Right ventricle myocardium inferior (tissue), 1 donor: ENCODE measurements around the gene KRTAP5-1. TPM values are rescaled to one million over a fixed set of nuclear protein-coding genes. Genes with fewer than 3 reads are reported as not detected.
A peak's percentile ranks its signal among the peaks of the same experiment; 100 is the strongest.

Experiments used
- ATAC-seq: fragments of 200-7000 bp; cut with Tn5 transposase; one replicate; pipeline ENCODE4 v1.9.1; 2020; ENCODE audit warnings: mild to moderate bottlenecking, moderate library complexity
- DNase-seq: peaks from one replicate; pipeline ENCODE4 v3.0.0; 2021; ENCODE audit errors: missing footprints
- intact Hi-C: fragments of 100-400 bp; cut with DNase I; formaldehyde crosslinking; loops from one replicate; pipeline ENCODE4 v1.11.0; 2022
- total RNA-seq: library from RNA; stranded (reverse); fragmentation: NEBNext Ultra II Directional; extraction: Animal tissue kit (Norgen Biotek cat#: 25700); gene quantifications from one replicate; pipeline ENCODE4 v1.2.1, GENCODE V29; 2021
- donor health status: DM: no; HTN: yes; CAD: no; lungs with severe emphysema.

Gene KRTAP5-1
- total RNA-seq, 1 donor from 2014 or later, result not detected

GRCh38 chr11:1564535-1565172, 20.4 kb downstream of the KRTAP5-1 start:
- peak; percentile 26 for ATAC-seq
- DNase-seq, result peak; percentile 69
- intact Hi-C loops, result no loop called here

DNA sequence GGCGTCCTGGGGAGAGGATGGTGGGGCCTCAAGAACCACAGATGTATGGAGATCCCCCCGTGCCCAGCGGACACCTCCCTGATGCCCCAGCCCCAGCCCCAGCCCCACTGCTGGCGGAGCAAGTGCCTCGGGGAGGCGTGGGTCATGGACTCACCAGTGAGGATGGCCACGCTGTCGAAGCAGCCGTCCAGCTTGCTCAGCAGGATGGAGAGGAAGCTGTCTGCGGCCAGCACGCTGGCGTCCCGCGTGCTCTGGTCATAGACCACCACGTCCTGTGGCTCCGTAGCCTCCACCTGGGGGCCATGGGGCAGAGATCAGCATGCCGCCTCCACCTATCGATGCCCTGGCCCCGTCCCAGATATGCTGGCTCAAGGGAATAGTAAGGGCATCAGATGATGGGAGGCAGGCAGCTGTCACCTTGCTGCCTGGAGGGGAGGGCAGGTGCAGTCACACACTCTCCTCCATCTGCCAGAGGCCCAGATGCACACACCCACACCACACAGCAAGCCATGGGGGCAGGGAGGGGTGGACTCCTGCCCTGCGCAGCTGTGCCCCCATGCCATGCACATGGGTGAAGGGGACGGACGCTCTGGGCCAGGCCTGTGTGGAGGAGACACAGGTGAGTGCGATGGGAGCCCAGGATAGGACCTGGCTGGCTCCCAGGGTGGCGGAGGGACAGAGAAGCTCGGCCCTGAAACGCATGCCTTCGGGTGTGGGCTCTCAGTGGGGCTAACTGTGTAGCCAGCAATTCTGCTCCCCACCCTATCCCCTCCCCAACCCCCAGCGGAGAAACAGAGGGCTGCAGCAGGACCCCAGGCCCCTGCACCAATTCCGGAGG, 21.2 kb downstream of the KRTAP5-1 start:
- ATAC-seq (no peak), DNase-seq (peak; percentile 53)
- intact Hi-C loops, result no loop called here

GRCh38 chr11:1563149-1563638, 21.9 kb downstream of the KRTAP5-1 start:
- intact Hi-C loops, result no loop called here
- DNase-seq (no peak), ATAC-seq (no peak)

DNA sequence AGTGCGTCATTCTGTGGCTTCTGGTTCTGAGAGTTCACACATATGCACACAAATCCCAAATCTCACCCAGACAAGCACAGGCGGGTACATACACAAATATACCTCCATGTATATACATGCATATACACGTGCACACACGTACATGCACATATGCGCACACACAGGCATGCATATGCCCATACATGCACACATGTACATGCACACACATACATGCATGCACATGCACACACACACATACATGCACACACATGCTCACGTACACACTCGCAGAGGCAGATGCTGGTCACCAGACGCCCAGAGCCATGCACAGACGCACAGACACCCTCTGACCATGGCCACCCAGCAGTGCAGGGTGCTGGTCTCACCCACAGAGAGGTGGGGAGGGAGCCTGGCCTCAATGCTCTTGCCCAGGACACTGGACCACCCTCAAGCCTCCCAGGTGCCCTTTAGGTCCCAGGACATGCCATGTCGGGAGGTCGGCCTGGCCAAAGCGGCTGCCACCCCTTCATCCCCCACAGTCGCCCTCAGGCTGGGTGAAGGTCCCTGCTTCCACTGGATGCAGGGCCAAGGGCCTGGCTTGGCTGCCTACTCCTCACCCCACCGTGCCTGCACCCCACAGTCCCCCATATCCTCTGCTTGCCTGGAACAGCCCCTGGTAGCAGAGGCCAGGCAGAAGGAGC, 22.5 kb downstream of the KRTAP5-1 start:
- intact Hi-C loops, result no loop called here
- no peak for ATAC-seq
- no peak for DNase-seq

- no peak for ATAC-seq
- no peak for DNase-seq
- intact Hi-C loops, result no loop called here
Measured at GRCh38 chr11:1561955-1562354, 23.1 kb downstream of the KRTAP5-1 start.

GRCh38 chr11:1561266-1561665, 23.8 kb downstream of the KRTAP5-1 start:
- intact Hi-C loops, result no loop called here
- no peak for ATAC-seq
- DNase-seq, result no peak

DNA sequence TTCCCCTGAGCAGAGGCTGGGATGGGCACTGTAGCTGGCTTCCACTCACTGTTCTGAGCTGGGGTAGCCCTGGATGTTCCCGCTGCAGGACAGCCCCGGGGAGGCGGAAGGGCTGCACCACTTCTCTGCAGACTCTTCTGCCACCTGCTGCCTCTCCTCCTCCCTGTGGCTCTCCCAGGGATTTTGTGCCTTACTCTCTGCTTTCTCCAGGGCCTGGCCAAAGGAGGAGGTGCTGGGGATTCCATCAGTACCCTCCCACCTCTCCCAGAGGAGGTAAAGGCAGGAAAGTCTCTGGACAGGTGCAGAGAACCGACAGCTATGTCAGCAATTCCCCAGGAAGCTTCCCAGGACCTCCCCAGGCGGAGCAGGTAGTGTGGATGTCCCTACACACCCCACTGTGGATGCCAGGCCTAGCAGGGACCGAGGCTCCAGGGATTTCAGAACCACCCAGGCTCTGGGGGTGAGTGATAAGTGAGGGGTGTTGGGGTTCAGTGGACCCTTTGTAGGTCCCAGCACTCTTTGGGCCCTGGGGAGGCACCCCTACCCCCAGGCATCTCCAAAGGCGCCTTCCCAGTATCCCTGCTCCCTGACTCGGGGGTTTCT, 24.3 kb downstream of the KRTAP5-1 start:
- peak; percentile 54 for DNase-seq
- no peak for ATAC-seq
- intact Hi-C loops, result no loop called here

GRCh38 chr11:1560002-1560648, 25.0 kb downstream of the KRTAP5-1 start:
- ATAC-seq (no peak), DNase-seq (peak; percentile 67)
- intact Hi-C loops, result no loop called here

- intact Hi-C loops, result loop anchor here (2.0 kb wide), 1 partner anchor 13 kb away; the partner anchor contains the start of gene DUSP8
- DNase-seq, result peak; percentile 93
- peak; percentile 86 for ATAC-seq
Measured at GRCh38 chr11:1559111-1559951, 25.8 kb downstream of the KRTAP5-1 start.

- ATAC-seq (no peak), DNase-seq (peak; percentile 37)
- intact Hi-C loops, result loop anchor here (2.0 kb wide), 1 partner anchor 14 kb away; the partner anchor contains the start of gene DUSP8
Measured at GRCh38 chr11:1558775-1559110, 26.3 kb downstream of the KRTAP5-1 start.

GRCh38 chr11:1557904-1558774, 26.9 kb downstream of the KRTAP5-1 start:
- intact Hi-C loops, result loop anchor here (2.0 kb wide), 1 partner anchor 15 kb away; the partner anchor contains the start of gene DUSP8
- ATAC-seq (peak; percentile 30), DNase-seq (peak; percentile 62)

- no peak for ATAC-seq
- peak; percentile 63 for DNase-seq
- intact Hi-C loops, result no loop called here
Measured at GRCh38 chr11:1557051-1557884, 27.8 kb downstream of the KRTAP5-1 start.

GRCh38 chr11:1556278-1556902, 28.7 kb downstream of the KRTAP5-1 start:
- intact Hi-C loops, result no loop called here
- DNase-seq, result peak; percentile 66
- no peak for ATAC-seq

- DNase-seq (peak; percentile 49), ATAC-seq (no peak)
- intact Hi-C loops, result no loop called here
Measured at GRCh38 chr11:1555713-1556153, 29.4 kb downstream of the KRTAP5-1 start.

- ATAC-seq (no peak), DNase-seq (peak; percentile 45)
- intact Hi-C loops, result no loop called here
Measured at GRCh38 chr11:1554981-1555712, 29.9 kb downstream of the KRTAP5-1 start.
